ENCODE measurements around the gene OXT.
A peak's percentile ranks its signal among the peaks of the same experiment; 100 is the strongest.

The OXT gene

DNA sequence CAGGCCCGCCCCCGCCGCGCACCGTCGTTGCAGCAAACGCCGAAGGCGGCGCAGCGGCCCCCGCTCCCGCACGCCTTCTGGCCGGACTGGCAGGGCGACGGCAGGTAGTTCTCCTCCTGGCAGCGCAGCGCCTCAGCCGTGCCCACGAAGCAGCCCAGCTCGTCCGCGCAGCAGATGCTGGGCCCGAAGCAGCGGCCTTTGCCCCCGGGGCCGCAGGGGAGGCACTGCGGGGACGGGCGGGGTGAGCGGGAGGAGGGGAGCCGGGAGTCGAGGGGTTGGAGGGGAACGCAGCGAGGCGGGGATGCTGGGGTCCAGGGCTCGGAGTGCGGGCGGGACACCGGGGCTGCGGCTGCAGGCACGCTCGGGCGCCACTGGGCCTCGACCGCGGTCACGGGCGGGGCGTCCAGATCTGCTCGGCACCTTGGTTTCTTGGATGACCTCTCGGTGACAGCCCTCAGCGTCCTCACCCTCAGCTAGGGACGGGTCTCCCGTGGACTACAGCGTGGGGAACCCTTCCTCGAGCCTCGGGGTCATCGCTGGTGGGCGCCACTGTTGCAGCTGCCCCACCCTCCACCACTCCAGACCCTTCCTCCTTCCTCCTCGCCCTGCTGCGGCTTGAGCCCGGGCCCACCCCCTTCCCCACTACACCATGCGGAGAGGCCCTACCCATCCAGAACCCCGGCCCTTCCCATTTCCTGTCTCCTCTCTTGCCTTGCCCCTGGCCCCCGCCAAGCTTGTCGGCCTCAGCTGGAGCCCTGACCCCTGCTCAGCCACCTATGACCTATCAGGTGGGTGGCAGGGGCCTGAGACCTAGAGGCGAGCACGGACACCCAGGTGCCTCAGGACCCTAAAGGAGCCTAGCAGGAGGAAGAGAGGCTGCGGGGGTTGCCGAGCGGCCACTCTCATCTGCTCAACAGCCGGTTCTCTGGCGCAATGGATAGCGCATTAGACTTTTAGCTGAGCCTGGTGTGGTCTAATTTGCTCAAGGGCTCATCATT, 11.8 kb downstream of the OXT start:
- intact Hi-C loops (cut with DNase I): no loop called here

DNA sequence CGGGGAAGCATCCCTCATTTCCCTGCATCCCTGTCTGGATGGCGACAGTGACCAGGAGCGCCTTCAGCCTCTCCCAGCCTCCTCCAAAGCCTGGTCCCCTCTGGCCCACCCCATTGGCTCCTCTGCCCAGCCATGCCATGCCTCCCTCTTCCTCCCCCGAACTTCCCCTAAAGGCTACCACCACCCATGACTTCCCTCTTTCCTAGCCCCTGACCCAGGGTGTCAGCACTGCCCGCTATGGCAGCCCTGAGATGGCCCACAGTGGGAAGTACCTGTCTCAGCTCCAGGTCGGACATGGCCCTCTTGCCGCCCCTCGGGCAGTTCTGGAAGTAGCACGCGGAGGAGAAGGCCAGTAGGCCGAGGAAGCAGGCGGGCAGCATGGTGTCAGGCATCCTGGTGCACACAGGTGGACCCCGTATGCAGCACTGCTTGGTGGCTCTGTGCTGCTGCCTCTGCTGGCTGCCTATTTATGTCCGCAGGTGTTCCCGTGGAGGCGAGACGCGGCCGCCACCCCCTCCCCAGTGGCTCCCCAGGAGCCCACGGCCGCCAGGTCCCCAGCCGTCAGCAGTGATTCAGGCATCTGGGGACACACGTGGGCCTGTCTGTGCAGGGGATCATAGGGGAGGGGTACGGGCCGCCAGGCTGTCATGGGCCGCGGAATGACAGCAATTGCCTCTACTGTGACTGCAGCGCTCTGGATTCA, 13.0 kb downstream of the OXT start, which contains the start of gene AVP:
Gene AVP, minus strand, starts transcription at position 442 of the 703 bp plus-strand sequence. Its CDS starts 50 bp downstream, at position 392.
- intact Hi-C loops (cut with DNase I): no loop called here
- peak in 2 of 10 donors; percentile 62 to 67 for DNase-seq

More for the DNA sequence above, 11.8 kb downstream of the OXT start:
- peak in 2 of 10 donors; percentile 77 for DNase-seq

DNA sequence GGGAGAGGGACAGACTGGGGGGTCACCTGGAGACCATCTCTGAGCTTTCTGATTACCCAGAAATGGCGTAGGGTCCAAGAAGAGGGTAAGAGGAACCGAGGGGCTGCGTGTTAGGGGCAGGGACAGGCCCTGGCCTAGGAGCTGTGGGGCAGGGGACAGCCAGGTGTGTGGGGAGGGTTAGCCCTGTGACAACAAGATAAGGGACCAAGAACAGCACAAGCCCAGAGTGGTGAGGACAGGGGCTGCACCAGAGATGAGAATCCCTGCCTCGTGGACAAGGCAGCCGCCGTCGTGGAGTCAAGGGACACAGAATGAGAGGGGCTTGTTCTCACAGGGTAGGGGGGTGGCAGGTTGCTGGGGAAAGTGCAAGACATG, 13.6 kb downstream of the OXT start:
- intact Hi-C loops (cut with DNase I): no loop called here
- DNase-seq: peak in 2 of 10 donors; percentile 60

DNA sequence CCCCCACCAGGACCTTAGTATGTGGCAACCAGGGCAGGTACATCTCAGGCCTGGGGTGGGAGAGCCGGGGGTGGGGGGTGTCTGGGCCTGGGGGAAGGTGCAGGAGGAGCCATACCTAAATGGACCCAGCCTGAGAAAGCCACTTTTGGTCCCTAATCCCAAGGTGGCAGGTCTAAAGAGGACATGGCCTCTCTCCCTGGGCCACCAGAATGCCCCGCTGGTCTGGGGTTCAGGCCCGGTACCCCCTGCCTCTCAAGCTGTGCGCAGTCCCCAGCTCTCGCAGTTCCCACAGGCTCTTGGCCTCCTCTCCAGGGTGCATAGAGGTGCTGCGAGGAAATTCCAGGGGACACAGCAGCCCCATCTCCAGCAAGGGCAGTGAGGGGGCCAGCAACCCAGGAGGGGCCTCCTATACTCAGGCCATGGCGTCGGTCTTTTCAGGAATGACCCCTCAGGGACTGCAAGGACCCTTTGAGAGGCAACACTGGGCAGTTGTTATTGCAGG, 14.2 kb downstream of the OXT start:
- DNase-seq: peak in 2 of 10 donors; percentile 20 to 56
- intact Hi-C loops (cut with DNase I): no loop called here

DNA sequence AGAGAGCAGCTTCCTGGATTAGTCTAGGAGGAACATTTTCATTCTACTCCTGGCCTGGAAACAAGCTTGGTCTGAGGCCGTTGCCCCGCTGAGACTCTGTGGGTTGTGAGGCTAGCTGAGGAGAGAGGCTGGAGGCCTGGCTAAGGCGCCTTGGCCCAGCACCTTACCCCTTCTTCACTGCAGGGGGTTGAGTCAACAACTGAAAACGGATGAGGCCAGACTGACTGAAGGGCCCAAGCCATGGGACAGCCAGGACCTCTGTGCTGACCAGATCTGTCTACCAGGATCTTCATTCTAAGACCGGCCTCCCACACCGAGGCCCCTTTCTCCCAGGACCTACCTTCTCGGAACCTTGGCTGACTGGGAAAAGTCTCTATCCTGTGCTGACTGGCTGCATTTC, 16.6 kb downstream of the OXT start:
- peak in 2 of 10 donors; percentile 21 to 50 for DNase-seq
- intact Hi-C loops (cut with DNase I): no loop called here

DNA sequence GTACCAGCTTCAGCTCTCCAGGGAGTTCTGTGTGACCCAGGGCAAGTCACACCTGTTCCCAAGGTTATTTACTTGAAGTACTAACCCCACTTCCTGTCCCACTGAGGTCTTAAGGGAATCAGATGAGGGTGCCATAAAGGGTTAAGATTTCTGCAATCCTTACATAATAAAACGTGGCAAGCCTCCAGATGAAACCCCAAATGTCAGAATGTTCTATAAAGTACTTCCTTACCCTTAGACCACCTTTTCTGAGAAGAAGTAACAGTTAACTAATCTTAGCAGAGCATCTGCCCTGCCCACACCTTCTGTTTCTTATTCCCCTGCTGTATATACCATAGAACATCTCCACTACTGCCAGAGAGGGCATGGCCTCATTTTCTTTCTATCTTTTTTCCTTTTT, 19.1 kb downstream of the OXT start:
- DNase-seq: no peak
- intact Hi-C loops (cut with DNase I): no loop called here

DNA sequence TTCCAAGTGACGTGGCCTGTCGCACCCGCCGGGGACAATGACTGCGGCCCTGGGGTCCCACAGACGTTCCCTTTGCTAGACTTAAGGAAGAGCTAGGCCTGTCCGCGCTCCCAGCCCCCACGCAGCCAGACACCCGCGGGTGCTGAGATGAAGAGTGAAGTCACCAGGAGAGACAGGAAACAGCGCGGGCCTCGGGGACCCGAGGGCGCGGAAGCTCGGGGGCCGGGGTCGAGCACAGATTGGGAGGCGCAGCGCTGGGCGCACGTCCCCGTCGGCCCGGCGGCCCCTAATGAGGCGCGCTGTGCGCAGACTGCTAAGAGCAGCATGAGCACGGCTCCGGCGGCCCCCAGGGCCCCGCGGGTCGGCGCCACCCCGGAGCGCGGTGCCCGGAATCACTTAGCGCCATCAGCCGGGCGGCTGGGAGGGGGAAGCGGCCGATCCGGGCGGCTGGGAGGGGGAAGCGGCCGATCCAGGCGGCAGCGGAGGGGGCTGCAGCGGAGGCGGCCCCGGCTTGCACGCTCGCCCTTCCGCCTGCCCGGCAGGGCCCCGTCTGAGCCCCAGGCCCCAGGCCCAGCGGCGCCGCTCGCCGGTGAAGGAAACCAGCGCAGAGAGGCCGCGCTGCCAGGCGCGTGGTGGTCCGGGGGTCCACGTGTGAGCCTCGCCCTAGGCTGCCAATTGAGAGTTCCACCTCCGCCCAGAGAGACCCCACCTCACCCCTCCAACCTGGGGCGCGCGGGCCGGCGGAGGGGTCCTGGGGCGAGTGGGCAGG, 21.4 kb downstream of the OXT start:
- intact Hi-C loops (cut with DNase I): no loop called here
- peak in 2 of 10 donors; percentile 77 to 89 for DNase-seq

DNA sequence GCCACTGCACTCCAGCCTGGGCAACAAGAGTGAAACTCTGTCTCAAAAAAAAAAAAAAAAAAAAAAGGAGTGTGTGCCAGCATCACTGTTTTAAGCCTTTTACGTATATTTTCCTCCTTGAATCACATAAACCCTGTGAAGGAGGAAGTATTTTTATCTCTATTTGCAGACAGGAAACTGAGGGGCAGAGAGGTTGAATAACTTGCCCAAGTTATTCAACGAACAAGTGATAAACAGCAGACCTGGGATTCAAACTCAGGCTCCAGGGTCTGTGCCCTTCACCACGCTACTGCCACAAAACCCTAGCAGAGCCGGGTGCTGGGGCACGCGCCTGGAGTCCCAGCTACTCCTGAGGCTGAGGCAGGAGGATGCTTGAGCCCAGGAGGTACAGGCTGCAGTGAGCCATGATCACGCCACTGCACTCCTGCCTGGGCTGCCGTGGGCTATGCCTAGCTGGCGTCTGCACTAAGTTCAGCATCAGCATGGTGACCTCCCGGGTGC, 22.5 kb downstream of the OXT start:
- intact Hi-C loops (cut with DNase I): no loop called here
- peak in 1 of 10 donors; percentile 54 for DNase-seq

DNA sequence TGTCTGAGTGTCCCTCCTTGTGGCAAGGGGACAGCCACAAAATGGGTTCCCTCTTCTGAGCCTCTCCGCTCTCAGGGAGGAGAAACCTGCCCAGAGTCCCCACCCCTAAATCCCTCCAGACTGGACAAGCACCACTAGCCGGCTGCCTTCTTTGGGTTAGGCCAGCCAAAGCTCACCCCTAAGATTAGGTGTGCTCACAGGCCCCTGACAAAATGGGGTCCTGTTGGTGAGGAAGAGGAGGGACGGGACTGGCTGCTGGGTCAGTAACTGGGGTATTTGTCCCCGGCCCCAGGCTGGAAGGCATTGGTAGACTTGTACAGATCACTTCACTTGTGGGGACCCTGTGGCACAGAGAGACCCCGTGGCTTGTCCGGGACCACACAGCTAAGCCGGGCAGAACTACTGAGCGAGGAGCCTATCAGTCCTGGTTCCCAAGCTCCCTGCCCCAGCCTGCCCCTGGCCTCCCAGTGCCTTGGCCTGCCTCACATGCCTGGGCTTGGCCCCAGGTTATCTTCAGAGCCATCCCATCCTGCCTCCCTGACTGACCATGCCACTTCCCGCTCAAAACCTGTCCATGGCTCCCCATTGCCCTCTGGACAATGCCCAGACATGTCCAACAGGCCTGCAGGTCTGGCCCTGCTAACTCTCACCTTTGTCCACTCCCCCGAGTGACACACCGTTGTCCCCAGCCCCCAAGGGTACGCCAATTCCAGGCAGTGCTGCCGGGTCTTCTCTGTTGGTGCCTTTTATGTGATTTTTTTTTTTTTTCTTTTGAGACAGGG, 23.6 kb downstream of the OXT start:
- DNase-seq: peak in 1 of 10 donors; percentile 70
- intact Hi-C loops (cut with DNase I): no loop called here

DNA sequence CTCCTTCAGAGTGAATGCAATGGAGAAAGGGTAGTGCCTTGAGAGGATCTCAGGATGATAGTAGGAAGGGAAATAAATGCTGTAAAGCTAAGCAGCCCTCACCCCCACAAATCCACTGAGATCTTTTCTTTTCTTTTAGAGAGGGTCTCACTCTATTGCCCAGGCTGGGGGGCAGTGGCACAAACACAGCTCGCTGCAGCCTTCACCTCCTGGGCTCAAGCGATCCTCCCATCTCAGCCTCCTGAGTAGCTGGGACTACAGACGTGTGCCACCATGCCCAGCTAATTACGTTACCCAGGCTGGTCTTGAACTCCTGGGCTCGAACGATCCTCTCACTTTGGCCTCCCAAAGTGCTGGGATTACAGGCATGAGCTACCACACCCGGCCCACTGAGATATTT, 29.1 kb downstream of the OXT start:
- intact Hi-C loops (cut with DNase I): no loop called here
- DNase-seq: peak in 2 of 10 donors; percentile 35 to 52

DNA sequence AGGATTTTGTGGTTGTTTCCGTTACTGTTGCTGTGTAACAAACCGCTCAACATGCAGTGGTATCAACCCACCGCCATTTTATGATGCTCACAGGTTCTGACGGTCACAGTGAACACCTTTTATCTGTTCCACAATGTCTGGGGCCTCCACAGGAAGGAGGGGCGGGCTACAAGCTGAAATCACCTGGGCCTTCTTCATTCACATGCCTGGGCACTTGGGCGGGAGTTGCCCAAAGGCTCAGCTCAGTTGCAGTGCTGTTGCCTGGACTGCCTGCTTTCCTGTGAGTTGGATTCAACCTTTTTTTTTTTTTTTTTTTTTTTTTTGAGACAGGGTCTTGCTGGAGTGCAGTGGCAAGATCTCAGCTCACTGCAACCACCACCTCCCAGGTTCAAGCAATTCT, 29.8 kb downstream of the OXT start:
- intact Hi-C loops (cut with DNase I): no loop called here
- DNase-seq: peak in 2 of 10 donors; percentile 57 to 60

DNA sequence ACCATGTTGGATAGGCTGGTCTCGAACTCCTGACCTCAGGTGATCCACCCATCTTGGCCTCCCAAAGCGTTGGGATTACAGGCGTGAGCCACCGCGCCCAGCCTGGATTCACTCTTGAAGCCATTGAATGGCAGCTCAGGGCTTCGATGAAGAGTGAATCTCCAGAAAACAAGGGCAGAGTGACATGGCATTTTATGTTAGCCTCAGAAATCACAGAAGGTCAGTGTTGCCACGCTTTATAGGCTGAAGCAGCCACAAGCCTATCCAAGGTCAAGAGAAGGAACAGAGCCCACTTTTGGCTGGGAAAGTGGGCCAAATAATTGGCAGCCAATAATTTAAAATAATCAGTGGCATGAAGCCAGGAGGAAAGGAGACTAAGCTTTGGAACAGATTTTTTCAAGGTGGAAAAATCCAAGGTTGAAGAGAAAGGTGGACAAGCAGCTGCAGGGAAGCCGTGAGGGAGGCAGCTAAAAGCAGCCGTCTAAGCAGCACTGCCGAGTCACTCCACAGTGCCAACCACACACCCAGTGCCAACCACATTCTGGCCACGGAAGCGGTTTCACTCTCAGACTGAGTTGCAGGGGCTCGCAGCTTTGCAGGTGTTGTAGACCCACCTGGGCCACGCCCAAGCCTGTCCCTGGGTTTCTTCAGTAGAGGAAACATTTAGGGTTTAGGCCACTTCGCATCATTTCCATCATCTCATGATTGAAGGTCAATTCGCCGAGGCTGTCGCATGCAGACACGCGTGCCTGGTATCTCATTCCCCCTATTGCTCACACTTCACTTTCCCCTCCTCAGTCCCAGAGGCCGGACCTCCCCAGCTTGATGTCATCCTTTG, 30.5 kb downstream of the OXT start:
- DNase-seq: peak in 7 of 10 donors; percentile 44 to 91 (median 66)

DNA sequence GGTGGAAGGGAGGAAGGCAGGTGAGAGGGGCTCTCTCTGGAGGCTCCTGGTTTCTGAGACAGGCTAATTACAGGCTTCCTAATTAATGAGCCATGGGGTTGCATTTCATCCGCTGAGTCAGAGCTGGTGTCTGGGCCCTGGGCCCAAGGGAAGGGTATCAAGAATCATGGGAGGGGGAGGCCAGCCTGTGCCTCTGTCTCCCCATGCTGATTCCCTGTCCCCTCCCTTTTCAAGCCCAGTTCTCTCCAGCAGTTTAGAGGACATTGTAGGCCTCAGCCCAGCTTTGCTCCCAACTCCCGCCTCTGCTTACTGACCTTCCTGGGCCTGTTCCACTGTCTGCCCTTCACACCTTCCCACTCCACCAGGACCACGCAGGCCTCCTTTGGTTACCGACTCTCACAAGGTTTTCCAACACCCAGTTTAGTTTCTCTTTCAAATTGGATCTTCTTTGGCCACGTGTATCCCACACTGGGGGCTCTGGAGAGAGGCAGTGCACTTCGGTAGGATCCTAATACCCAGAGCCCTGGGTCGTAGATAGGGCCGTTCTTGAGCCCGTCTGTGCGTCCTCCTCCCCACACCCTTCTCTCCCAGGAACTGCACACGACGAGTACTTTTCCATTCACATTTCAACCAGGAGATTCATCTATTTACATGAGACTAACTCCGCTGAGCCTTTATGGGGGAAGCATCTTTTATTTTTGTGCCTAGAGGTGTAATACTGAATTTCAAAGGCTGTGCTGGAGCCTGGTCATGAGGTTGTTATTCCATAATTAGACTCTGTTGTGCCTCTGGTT, 31.4 kb downstream of the OXT start:
- peak in 3 of 10 donors; percentile 16 to 85 (median 83) for DNase-seq
- intact Hi-C loops (cut with DNase I): no loop called here

More for the DNA sequence above, 30.5 kb downstream of the OXT start:
- intact Hi-C loops (cut with DNase I): no loop called here

DNA sequence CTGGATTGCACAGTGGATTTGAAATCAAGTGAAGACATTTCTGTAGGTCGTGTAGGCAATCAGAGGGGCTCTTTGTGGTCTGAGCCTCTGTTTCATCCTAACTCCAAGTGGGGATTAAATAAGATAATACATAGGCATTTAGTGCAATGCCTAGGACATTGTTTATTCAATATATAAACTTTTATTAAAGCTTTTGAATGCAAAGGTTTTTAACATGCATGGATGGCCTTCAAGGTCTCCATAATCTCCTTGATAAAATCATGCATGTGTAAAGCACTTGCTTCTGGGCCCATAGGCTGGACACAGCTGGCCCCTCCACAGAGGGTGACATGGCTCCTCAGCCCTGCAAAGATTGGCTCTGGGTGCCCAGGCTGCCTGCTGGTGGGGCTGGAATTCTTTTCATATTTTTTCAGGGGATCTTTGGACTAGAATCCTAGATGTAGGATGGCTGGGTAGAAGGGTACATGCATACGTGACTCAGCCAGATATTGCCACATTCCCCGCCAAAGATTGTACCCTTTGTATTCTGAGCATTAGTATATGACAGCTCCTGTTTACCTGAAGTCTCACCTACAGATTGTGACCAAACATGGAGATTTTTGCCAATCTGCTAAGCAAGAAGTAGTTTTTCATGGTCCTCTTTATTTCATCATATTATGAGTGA, 32.1 kb downstream of the OXT start:
- intact Hi-C loops (cut with DNase I): no loop called here
- peak in 2 of 10 donors; percentile 52 to 76 for DNase-seq

DNA sequence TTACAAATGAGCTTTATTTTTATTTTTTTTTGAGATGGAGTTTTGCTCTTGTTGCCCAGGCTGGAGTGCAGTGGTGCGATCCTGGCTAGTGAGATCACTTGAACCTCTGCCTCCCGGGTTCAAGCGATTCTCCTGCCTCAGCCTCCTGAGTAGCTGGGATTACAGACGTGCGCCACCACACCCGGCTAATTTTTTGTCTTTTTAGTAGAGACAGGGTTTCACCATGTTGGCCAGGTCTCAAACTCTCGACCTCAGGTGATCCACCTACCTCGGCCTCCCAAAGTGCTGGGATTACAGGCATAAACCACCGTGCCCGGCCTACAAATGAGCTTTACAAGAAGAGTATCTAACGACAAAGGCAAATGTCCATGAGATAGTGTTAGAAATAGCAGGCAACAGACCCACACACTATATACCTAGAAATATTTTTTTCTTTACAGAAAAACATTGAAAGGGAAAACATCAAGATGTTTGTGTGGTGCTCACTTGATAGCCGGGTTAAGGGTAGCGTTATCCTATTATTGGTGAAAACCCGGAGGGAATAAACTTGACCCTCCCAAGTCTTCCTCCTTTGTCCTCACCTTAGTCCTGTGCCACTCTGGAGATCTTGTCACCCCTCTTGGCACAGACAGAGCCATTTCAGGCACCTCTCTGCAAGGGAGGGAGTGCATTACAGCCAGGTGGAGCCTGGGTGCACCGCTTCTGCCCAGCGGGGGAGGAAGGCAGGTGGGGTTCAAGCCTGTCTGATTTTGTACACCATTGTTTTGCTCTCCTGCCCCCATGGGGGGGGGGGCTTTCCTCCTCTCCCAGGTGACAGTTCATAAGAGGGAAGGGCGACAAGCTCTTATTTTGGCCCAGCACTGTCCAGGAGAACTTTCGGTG, 34.1 kb downstream of the OXT start:
- peak in 2 of 10 donors; percentile 55 to 68 for DNase-seq
- intact Hi-C loops (cut with DNase I): no loop called here

DNA sequence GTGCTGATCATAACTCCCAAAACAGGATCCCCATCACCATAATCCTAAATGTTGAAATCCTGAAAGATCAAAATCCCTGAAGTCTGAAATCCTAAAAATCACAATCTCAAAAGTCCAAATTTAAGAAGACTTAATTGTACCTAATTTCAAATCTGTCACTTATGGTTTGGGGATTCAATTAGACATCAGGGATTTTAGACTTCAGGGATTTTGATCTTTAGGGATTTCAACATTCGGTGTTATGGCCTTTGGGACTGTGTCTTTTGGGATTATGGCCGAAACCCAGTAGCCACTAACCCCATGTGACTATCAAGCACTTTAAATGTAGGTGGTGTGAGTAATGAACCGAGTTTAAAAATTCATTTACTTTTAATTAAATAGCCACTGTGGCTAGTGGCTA, 34.8 kb downstream of the OXT start:
- intact Hi-C loops (cut with DNase I): no loop called here
- no peak for DNase-seq
